K562 (cell line): ENCODE results near the gene HPSE2. TPM values are rescaled to one million over a fixed set of nuclear protein-coding genes. Genes with fewer than 3 reads are reported as not detected.

Experiments
- CBFA2T2 ChIP-seq: fragments of 450-650 bp; conservative IDR thresholded peaks from 2 replicates; pipeline ENCODE4 v1.6.1; 2017; ENCODE audit warnings: mild to moderate bottlenecking
- CREM ChIP-seq: IDR thresholded peaks from 2 replicates; pipeline ENCODE4 v1.6.1; 2014; ENCODE audit warnings: antibody characterized with exemption, low read depth
- ETS1 ChIP-seq: conservative IDR thresholded peaks from 2 replicates; pipeline ENCODE4 v1.6.1; 2011; ENCODE audit warnings: low read depth, mild to moderate bottlenecking, low read length; ENCODE audit not compliant: control insufficient read depth
- HCFC1 ChIP-seq: IDR thresholded peaks from 2 replicates; pipeline ENCODE4 v1.6.1; 2012; ENCODE audit warnings: low read depth, low read length, improper control_type of control experiment
- HMGN3 ChIP-seq: IDR thresholded peaks from 2 replicates; pipeline ENCODE4 v1.6.1; 2011; ENCODE audit warnings: borderline replicate concordance, low read depth, mild to moderate bottlenecking, mixed read lengths, low read length; ENCODE audit not compliant: insufficient read length; ENCODE audit errors: extremely low read depth
- LEF1 ChIP-seq: fragments of 450-650 bp; IDR thresholded peaks from 2 replicates; pipeline ENCODE4 v1.6.1; 2016; ENCODE audit warnings: mild to moderate bottlenecking
- MAX ChIP-seq: sonication (generic); formaldehyde crosslinking; IDR thresholded peaks from 2 replicates; pipeline ENCODE4 v1.9.0; 2022; ENCODE audit warnings: mild to moderate bottlenecking, missing genetic modification reagents
- MAZ ChIP-seq, 2 experiments: fragments of 450-650 bp in 1 of 2; sonication (generic) in 1 of 2; formaldehyde crosslinking; IDR thresholded peaks in 1 of 2; conservative IDR thresholded peaks in 1 of 2; 2 replicates each; pipeline versions ENCODE4 v1.4.0 to v1.5.0; 2020; ENCODE audit warnings: mild to moderate bottlenecking in 1 of 2, missing genetic modification reagents in 1 of 2
- MBD1 ChIP-seq: fragments of 250-450 bp; sonication (Bioruptor Pico); IDR thresholded peaks from 2 replicates; pipeline ENCODE4 v1.8.0; 2022; ENCODE audit warnings: inconsistent platforms
- MEF2D ChIP-seq: conservative IDR thresholded peaks from 2 replicates; pipeline ENCODE4 v1.6.1; 2016; ENCODE audit warnings: low read depth, missing genetic modification characterization, missing compliant biosample characterization
- NR2F6 ChIP-seq: fragments of 450-650 bp; formaldehyde crosslinking; IDR thresholded peaks from 2 replicates; pipeline ENCODE4 v1.4.0; 2020; ENCODE audit warnings: mild to moderate bottlenecking
- PBX2 ChIP-seq, 2 experiments: IDR thresholded peaks in 1 of 2; conservative IDR thresholded peaks in 1 of 2; 2 replicates each; pipeline ENCODE4 v1.6.1; 2016; ENCODE audit warnings: low read depth in 2 of 2, mild to moderate bottlenecking in 1 of 2, missing compliant biosample characterization in 1 of 2, missing genetic modification characterization in 1 of 2, moderate library complexity in 1 of 2
- PCBP1 ChIP-seq: fragments of 200-400 bp; formaldehyde crosslinking; IDR thresholded peaks from 2 replicates; pipeline ENCODE4 v1.6.1; 2018; ENCODE audit warnings: mild to moderate bottlenecking, low read depth, low read length; ENCODE audit not compliant: poor library complexity, severe bottlenecking
- RAD21 ChIP-seq, 2 experiments: fragments of 250-450 bp in 1 of 2; fragments of 450-650 bp in 1 of 2; sonication (Bioruptor Pico) in 1 of 2; formaldehyde crosslinking in 1 of 2; IDR thresholded peaks in 1 of 2; conservative IDR thresholded peaks in 1 of 2; 2 replicates each; pipeline versions ENCODE4 v1.4.0 to v1.8.0; 2020 to 2022; ENCODE audit warnings: mild to moderate bottlenecking in 2 of 2, moderate library complexity in 1 of 2
- RBM15 ChIP-seq: fragments of 200-400 bp; formaldehyde crosslinking; IDR thresholded peaks from 2 replicates; pipeline ENCODE4 v1.6.1; 2018; ENCODE audit warnings: mild to moderate bottlenecking, low read length, moderate library complexity; ENCODE audit not compliant: insufficient read depth
- TEAD2 ChIP-seq: fragments of 450-650 bp; IDR thresholded peaks from 2 replicates; pipeline ENCODE4 v1.6.1; 2016; ENCODE audit warnings: missing genetic modification characterization, control low read depth, missing compliant biosample characterization
- TFE3 ChIP-seq: fragments of 450-650 bp; formaldehyde crosslinking; IDR thresholded peaks from 2 replicates; pipeline ENCODE4 v1.4.0; 2020; ENCODE audit warnings: mild to moderate bottlenecking, mixed read lengths
- ZNF282 ChIP-seq: sonication (generic); formaldehyde crosslinking; IDR thresholded peaks from 2 replicates; pipeline ENCODE4 v1.8.1; 2023; ENCODE audit warnings: missing genetic modification reagents
- ZNF717 ChIP-seq: fragments of 250-450 bp; sonication (Bioruptor Pico); IDR thresholded peaks from 2 replicates; pipeline ENCODE4 v1.5.0; 2021
- polyA plus RNA-seq, 8 experiments: library from polyadenylated mRNA; depleted of rRNA in 4 of 8; stranded (reverse) in 5 of 8; unstranded in 3 of 8; fragments of >200 nt; fragmentation: Nextera tagmentation in 2 of 8; fragmentation: Illumina TruSeq in 1 of 8; extraction: Ambion mirVana in 2 of 8; extraction: Trizol in 1 of 8; gene quantifications; 2 replicates each; pipeline versions ENCODE4 v1.2.1 to v1.2.3, GENCODE V29; 2011 to 2014; ENCODE audit warnings: inconsistent platforms in 1 of 8, missing spikeins in 1 of 8
- total RNA-seq, 7 experiments: library from RNA; depleted of rRNA in 6 of 7; stranded (reverse); fragments of >200 nt in 6 of 7; fragmentation: Illumina TruSeq in 2 of 7; extraction: Trizol in 2 of 7; gene quantifications; 2 replicates each; pipeline versions ENCODE4 v1.2.1 to v1.2.3, GENCODE V29; 2011 to 2021; ENCODE audit warnings: low replicate concordance in 1 of 7

The HPSE2 gene
- total and polyA plus RNA-seq, 9 of the 15 experiments (the other 6 are each of a cell fraction or from before 2014, with no cell fraction given) = 0.03 to 0.10 (median 0.04) TPM; not detected in 2

- TF ChIP-seq PBX2 (CRISPR knock-in tag; IDR thresholded peaks at IDR 0.05; ENCODE audit: low read depth) (no peak), PBX2 (tag; conservative IDR thresholded peaks at IDR 0.05; ENCODE audit: low read depth) (no peak), ETS1 (peak; percentile 55; the same call in 1 of the 2 replicates), TEAD2 (no peak), LEF1 (0 out of 2 replicates have a peak, but pooled peaks have one; percentile 29), MEF2D (tag) (no peak), HMGN3 (peak; percentile 61), CBFA2T2 (peak; percentile 70), HCFC1 (peak; percentile 46), MAZ (CRISPR knock-in tag; conservative IDR thresholded peaks at IDR 0.05 in 1 of 2, IDR thresholded peaks at IDR 0.05 in 1 of 2) (peak; percentile 90 to 97), MAX (CRISPR knock-in tag) (peak; percentile 57), CREM (peak; percentile 49; the same call in 1 of the 2 replicates), ZNF717 (CRISPR knock-in tag) (no peak), PCBP1 (peak; percentile 80), RAD21 (CRISPR knock-in tag; conservative IDR thresholded peaks at IDR 0.05 in 1 of 2, IDR thresholded peaks at IDR 0.05 in 1 of 2) (no peak), RBM15 (no peak), NR2F6 (CRISPR knock-in tag) (no peak), TFE3 (CRISPR knock-in tag) (peak; percentile 97), MBD1 (CRISPR knock-in tag) (no peak), ZNF282 (CRISPR knock-in tag) (no peak)
Measured at GRCh38 chr10:98446661-98447221, 788.9 kb downstream of the HPSE2 start, which contains the start of gene HPS1 (continued).
